K562 treated with DMSO at 1 percent for 4 hours (cell line): ENCODE data around the gene HRH1. TPM values are rescaled to one million over a fixed set of nuclear protein-coding genes. Genes with fewer than 3 reads are reported as not detected.

Experiments used
- total RNA-seq: library from RNA; unstranded; fragments of 300-600 nt; gene quantifications from 2 replicates; pipeline ENCODE4 v1.2.3, GENCODE V29; 2022; ENCODE audit not compliant: insufficient read depth

The HRH1 gene
- total RNA-seq = not detected in 2 replicates

GRCh38 chr3:11154036-11154952 is at the start of gene HRH1:
TSS of gene HRH1 (plus strand) at chr3:11154493. CDS start at chr3:11259038, 104,545 bp downstream.

GRCh38 chr3:11271986-11272904 is 118.0 kb downstream of the HRH1 start, which contains the start of gene ATG7:
TSS of gene ATG7 (plus strand) at chr3:11272397. CDS start at chr3:11298696, 26,299 bp downstream.

Other genes starting within 250 kb of the HRH1 start
- gene SLC6A1, start 161.7 kb upstream of the HRH1 start, total RNA-seq = not detected in 2 replicates
- 23.5 and 28.9 TPM in 2 replicates for gene ATG7, start 117.9 kb downstream of the HRH1 start, total RNA-seq